ENCODE data around the gene PRKX. TPM values are rescaled to one million over a fixed set of nuclear protein-coding genes. Genes with fewer than 3 reads are reported as not detected.
"Not testable (repeated sequence)": the region's sequence is repeated elsewhere in the genome, so short reads cannot be mapped to it uniquely, and the experiment has no call there.

PRKX gene
- total RNA-seq, 4 donors from 2014 or later = 7.3 to 52.8 (median 20.7) TPM

- Histone ChIP-seq H3K4me3 (no peak overlapping the region), H3K36me3 (no peaks in the 10 kb centered on the region), H3K27me3 (no peaks in the 10 kb centered on the region), H3K27ac (no peak overlapping the region), H3K9me3 (no peaks in the 10 kb centered on the region), H3K4me1 (no peaks in the 10 kb centered on the region)
- TF ChIP-seq POLR2A (IDR thresholded peaks at IDR 0.05) (no peak), CTCF (IDR thresholded peaks at IDR 0.05) (no peak)
- no peak for DNase-seq
These were observed 53.7 kb downstream of the PRKX start for GRCh38 chrX:3659761-3660160.

DNA sequence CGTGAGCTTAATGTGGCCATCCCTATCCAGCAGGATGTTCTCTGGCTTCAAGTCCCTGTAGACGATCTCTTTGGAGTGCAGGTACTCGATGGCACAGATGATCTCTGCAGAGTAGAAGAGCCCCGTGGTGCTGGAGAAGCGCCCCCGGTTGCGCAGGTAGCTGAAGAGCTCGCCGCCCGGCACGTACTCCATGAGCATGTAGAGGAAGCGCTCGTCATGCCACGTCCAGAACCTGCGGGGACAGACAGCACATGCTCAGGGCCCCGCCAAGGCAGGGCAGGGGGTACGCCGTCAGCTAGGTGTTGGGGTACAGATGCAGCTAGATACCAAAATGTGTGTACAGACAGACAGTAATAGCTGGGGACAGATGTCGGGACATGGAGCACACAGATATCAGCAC lies 58.3 kb downstream of the PRKX start:
- Histone ChIP-seq H3K4me1 (no peaks in the 10 kb centered on the region), H3K36me3 (no peaks in the 10 kb centered on the region), H3K9me3 (no peaks in the 10 kb centered on the region), H3K27me3 (no peaks in the 10 kb centered on the region), H3K4me3 (no peak overlapping the region), H3K27ac (no peak overlapping the region)
- TF ChIP-seq POLR2A (IDR thresholded peaks at IDR 0.05) (no peak), CTCF (IDR thresholded peaks at IDR 0.05) (no peak)
- DNase-seq = no peak

- H3K27me3 ChIP-seq = no peaks in the 10 kb centered on the region
- TF ChIP-seq POLR2A (IDR thresholded peaks at IDR 0.05) = no peak
- no peak for TF ChIP-seq CTCF (IDR thresholded peaks at IDR 0.05)
- no peak for DNase-seq
- H3K4me1 ChIP-seq = no peaks in the 10 kb centered on the region
- no peak overlapping the region for H3K4me3 ChIP-seq
- H3K36me3 ChIP-seq = no peaks in the 10 kb centered on the region
- no peak overlapping the region for H3K27ac ChIP-seq
- H3K9me3 ChIP-seq = no peaks in the 10 kb centered on the region
These were observed 60.3 kb downstream of the PRKX start for GRCh38 chrX:3653111-3653510.

GRCh38 chrX:3651277-3651676 lies 62.2 kb downstream of the PRKX start:
- Histone ChIP-seq H3K36me3 (no peaks in the 10 kb centered on the region), H3K4me1 (no peaks in the 10 kb centered on the region), H3K27ac (no peak overlapping the region), H3K9me3 (no peaks in the 10 kb centered on the region), H3K4me3 (no peak overlapping the region), H3K27me3 (no peaks in the 10 kb centered on the region)
- TF ChIP-seq POLR2A (IDR thresholded peaks at IDR 0.05) (no peak), CTCF (IDR thresholded peaks at IDR 0.05) (peak in 5 of 6 experiments; percentile 42 to 73 (median 50))
- DNase-seq = no peak

GRCh38 chrX:3648084-3648483 lies 65.4 kb downstream of the PRKX start:
- H3K9me3 ChIP-seq = no peaks in the 10 kb centered on the region
- TF ChIP-seq CTCF (IDR thresholded peaks at IDR 0.05) (no peak), POLR2A (IDR thresholded peaks at IDR 0.05) (no peak)
- H3K36me3 ChIP-seq = no peaks in the 10 kb centered on the region
- no peaks in the 10 kb centered on the region for H3K27me3 ChIP-seq
- H3K4me1 ChIP-seq = no peaks in the 10 kb centered on the region
- DNase-seq = no peak
- no peak overlapping the region for H3K4me3 ChIP-seq
- no peak overlapping the region for H3K27ac ChIP-seq

DNA sequence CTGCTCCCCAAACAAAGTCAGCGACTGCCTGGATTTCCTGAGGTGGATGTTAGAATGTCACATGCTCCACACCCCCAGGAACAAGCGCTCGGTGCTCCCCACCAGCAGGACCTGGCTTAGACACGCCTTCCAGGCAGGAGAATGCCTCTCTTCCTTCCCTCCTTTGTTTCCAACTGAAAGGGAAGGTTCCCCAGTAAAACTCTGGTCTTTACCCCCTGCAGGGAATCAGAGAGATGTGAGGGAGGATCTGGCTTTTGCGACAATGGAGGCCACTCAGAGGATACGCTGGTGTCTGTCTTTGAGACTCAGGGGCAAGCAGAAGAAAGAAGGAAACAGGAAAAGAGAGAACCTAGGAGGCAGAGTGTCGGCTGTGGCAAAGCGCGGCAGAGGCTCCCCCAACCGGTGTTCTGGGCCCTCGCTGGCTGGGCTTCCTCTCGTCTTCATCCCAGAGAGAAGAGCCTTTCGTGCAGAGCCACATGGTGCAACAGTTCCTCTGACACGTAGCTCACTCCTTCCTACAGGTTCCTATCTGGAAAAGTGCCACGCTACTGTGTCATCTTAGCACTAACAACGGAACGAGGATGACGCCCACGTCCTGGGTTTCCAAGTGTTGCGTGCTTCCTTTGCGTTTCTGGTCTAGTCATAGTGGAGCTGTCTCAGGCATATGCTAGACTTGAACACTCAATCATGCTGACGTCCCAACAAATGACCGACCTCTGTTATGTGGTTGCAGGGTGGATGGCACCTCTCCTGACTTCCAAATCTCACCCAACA lies 73.4 kb downstream of the PRKX start:
- H3K9me3 ChIP-seq, H3K36me3 ChIP-seq, H3K4me1 ChIP-seq, DNase-seq, H3K27ac ChIP-seq, H3K27me3 ChIP-seq, H3K4me3 ChIP-seq: not testable (repeated sequence)
